ENCODE measurements around the gene WDR35.

Gene WDR35

GRCh38 chr2:20008703-20009102, 18.8 kb upstream of the WDR35 start:
- no peak for DNase-seq

GRCh38 chr2:20005891-20006470, 16.1 kb upstream of the WDR35 start:
- no peak for DNase-seq

- DNase-seq: no peak
These were observed 15.2 kb upstream of the WDR35 start for GRCh38 chr2:20005067-20005627.

- no peak for DNase-seq
These were observed 11.5 kb upstream of the WDR35 start for GRCh38 chr2:20001361-20001863.

GRCh38 chr2:19993731-19994130, 3.8 kb upstream of the WDR35 start:
- DNase-seq: no peak

- no peak for DNase-seq
These were observed 2.0 kb upstream of the WDR35 start for GRCh38 chr2:19991895-19992294.

GRCh38 chr2:19990416-19990728, 467 bp upstream of the WDR35 start:
- DNase-seq: no peak

- no peak for DNase-seq
These were observed 601 bp downstream of the WDR35 start for GRCh38 chr2:19989342-19989666.

GRCh38 chr2:19988600-19988999, 1.3 kb downstream of the WDR35 start:
- DNase-seq: no peak

GRCh38 chr2:19987936-19988335, 2.0 kb downstream of the WDR35 start:
- no peak for DNase-seq

- DNase-seq: no peak
These were observed 7.6 kb downstream of the WDR35 start for GRCh38 chr2:19982268-19982667.

- no peak for DNase-seq
These were observed 10.0 kb downstream of the WDR35 start for GRCh38 chr2:19979932-19980331.

GRCh38 chr2:19973466-19973865, 16.4 kb downstream of the WDR35 start:
- DNase-seq: no peak

GRCh38 chr2:19971691-19972090, 18.2 kb downstream of the WDR35 start:
- no peak for DNase-seq

- no peak for DNase-seq
These were observed 26.5 kb downstream of the WDR35 start for GRCh38 chr2:19963386-19963785.

- DNase-seq: peak; percentile 72
These were observed 34.1 kb downstream of the WDR35 start for GRCh38 chr2:19955544-19956422.

- no peak for DNase-seq
These were observed 40.8 kb downstream of the WDR35 start for GRCh38 chr2:19949071-19949470.

GRCh38 chr2:19947184-19947940, 42.5 kb downstream of the WDR35 start:
- no peak for DNase-seq

GRCh38 chr2:19944205-19944845, 45.6 kb downstream of the WDR35 start:
- no peak for DNase-seq

GRCh38 chr2:19943189-19943588, 46.7 kb downstream of the WDR35 start:
- DNase-seq: no peak

GRCh38 chr2:19942199-19942598, 47.7 kb downstream of the WDR35 start:
- DNase-seq: no peak

GRCh38 chr2:19937004-19937403, 52.9 kb downstream of the WDR35 start:
- no peak for DNase-seq

GRCh38 chr2:19936203-19936602, 53.7 kb downstream of the WDR35 start:
- no peak for DNase-seq

Data from activated effector memory CD4-positive, alpha-beta T cell treated with anti-CD3 and anti-CD28 coated beads, Interleukin-2, amount 50 U/mL, for 16 hours (primary cell).